SK-N-SH treated with all-trans-retinoic acid at 6 μM for 48 hours (cell line): ENCODE results near the gene UVSSA.

Experiments
- ATAC-seq: fragments of 200-7000 bp; cut with Tn5 transposase; 3 replicates; pipeline ENCODE4 v1.9.1; 2020; ENCODE audit warnings: mild to moderate bottlenecking, moderate library complexity
- ARNTL ChIP-seq: fragments of 450-650 bp; formaldehyde crosslinking; IDR thresholded peaks from 2 replicates; pipeline ENCODE4 v1.5.0; 2020; ENCODE audit warnings: low read depth, mild to moderate bottlenecking, moderate library complexity, borderline replicate concordance
- CSDC2 ChIP-seq: fragments of 250-450 bp; sonication (Bioruptor Pico); IDR thresholded peaks from 2 replicates; pipeline ENCODE4 v1.5.0; 2020; ENCODE audit warnings: mild to moderate bottlenecking, moderate library complexity
- ESRRG ChIP-seq: fragments of 250-450 bp; sonication (Bioruptor Pico); IDR thresholded peaks from 2 replicates; pipeline ENCODE4 v1.6.1; 2021; ENCODE audit warnings: mild to moderate bottlenecking
- GLIS3 ChIP-seq: fragments of 250-450 bp; sonication (Bioruptor Pico); IDR thresholded peaks from 2 replicates; pipeline ENCODE4 v1.5.0; 2020; ENCODE audit warnings: mild to moderate bottlenecking, moderate library complexity
- ISL1 ChIP-seq: fragments of 250-450 bp; sonication (Bioruptor Pico); IDR thresholded peaks from 2 replicates; pipeline ENCODE4 v2.1.2; 2022; ENCODE audit warnings: mild to moderate bottlenecking, moderate library complexity
- OSR1 ChIP-seq: fragments of 250-450 bp; sonication (Bioruptor Pico); IDR thresholded peaks from 2 replicates; pipeline ENCODE4 v1.8.0; 2022; ENCODE audit warnings: moderate library complexity, mild to moderate bottlenecking, inconsistent platforms
- PPARA ChIP-seq: fragments of 250-450 bp; sonication (Bioruptor Pico); IDR thresholded peaks from 2 replicates; pipeline ENCODE4 v1.5.0; 2020; ENCODE audit warnings: mild to moderate bottlenecking, borderline replicate concordance
- RARB ChIP-seq: fragments of 250-450 bp; sonication (Bioruptor Pico); IDR thresholded peaks from 2 replicates; pipeline ENCODE4 v1.8.0; 2021; ENCODE audit warnings: mild to moderate bottlenecking, moderate library complexity
- SNAI2 ChIP-seq: fragments of 250-450 bp; sonication (Bioruptor Pico); IDR thresholded peaks from 2 replicates; pipeline ENCODE4 v1.5.0; 2020; ENCODE audit warnings: mild to moderate bottlenecking, moderate library complexity
- TOX ChIP-seq: fragments of 250-450 bp; sonication (Bioruptor Pico); IDR thresholded peaks from 2 replicates; pipeline ENCODE4 v1.8.0; 2021; ENCODE audit warnings: mild to moderate bottlenecking, moderate library complexity, borderline replicate concordance
- ZC3H10 ChIP-seq: fragments of 250-450 bp; sonication (Bioruptor Pico); IDR thresholded peaks from 2 replicates; pipeline ENCODE4 v1.5.1; 2021; ENCODE audit warnings: mild to moderate bottlenecking, moderate library complexity
- ZFP3 ChIP-seq: fragments of 250-450 bp; sonication (Bioruptor Pico); IDR thresholded peaks from 2 replicates; pipeline ENCODE4 v1.5.0; 2020; ENCODE audit warnings: mild to moderate bottlenecking, moderate library complexity
- ZFP30 ChIP-seq: fragments of 450-650 bp; formaldehyde crosslinking; IDR thresholded peaks from 2 replicates; pipeline ENCODE4 v1.5.0; 2022; ENCODE audit warnings: mild to moderate bottlenecking, moderate library complexity
- ZNF565 ChIP-seq: fragments of 450-650 bp; formaldehyde crosslinking; conservative IDR thresholded peaks from 2 replicates; pipeline ENCODE4 v1.5.0; 2020; ENCODE audit warnings: low read depth, mild to moderate bottlenecking, moderate library complexity
- ZNF8 ChIP-seq: fragments of 450-650 bp; formaldehyde crosslinking; IDR thresholded peaks from 2 replicates; pipeline ENCODE4 v1.5.0; 2020; ENCODE audit warnings: mild to moderate bottlenecking, moderate library complexity
- TF ChIP-seq, protein P1 (sequence below): fragments of 250-450 bp; sonication (Bioruptor Pico); IDR thresholded peaks from 2 replicates; pipeline ENCODE4 v1.5.1; 2020; ENCODE audit warnings: low read depth, mild to moderate bottlenecking, moderate library complexity
- TF ChIP-seq, protein P2 (sequence below): fragments of 250-450 bp; sonication (Bioruptor Pico); IDR thresholded peaks from 2 replicates; pipeline ENCODE4 v1.8.0; 2021; ENCODE audit warnings: low read depth, mild to moderate bottlenecking, moderate library complexity, borderline replicate concordance
- TF ChIP-seq, protein P3 (sequence below): fragments of 250-450 bp; sonication (Bioruptor Pico); IDR thresholded peaks from 2 replicates; pipeline ENCODE4 v1.5.1; 2021; ENCODE audit warnings: mild to moderate bottlenecking, moderate library complexity
- TF ChIP-seq, protein P4 (sequence below): fragments of 250-450 bp; sonication (Bioruptor Pico); IDR thresholded peaks from 2 replicates; pipeline ENCODE4 v1.8.0; 2020; ENCODE audit warnings: mild to moderate bottlenecking, moderate library complexity, borderline replicate concordance

The UVSSA gene

DNA sequence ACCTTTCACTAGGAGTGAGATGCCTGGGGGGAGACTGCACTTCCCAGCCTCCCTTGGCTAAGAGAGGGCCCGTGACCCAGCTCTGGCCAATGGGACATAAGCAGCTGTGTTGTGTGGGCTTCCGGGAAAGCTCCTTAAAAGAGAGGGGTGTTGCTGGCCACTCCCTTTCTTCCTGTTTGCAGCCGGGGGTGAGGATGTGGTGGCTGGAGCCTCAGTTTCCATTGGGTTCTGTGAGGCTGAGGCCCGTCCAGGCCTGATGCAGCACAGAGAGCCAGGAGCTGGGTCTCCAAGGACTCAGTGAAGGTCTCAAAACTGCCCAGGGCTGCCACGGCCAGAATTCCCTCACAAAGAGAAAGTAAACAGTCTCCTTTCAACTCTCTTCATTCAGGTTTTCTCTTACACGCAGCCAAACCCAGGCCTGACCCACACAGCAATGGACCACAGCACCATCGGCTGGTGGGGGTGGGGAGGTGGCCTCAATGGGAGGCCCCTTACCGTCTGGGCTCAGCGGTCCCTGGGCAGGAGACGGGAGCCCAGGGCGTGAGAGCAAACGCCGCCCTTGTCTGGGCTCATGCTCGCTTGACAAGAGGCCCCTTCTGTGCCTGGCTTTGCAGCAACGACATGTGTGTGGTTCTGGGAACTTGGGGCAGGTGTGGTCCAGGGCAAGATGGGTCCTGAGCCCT is 52.6 kb downstream of the UVSSA start:
- no peak for ATAC-seq
- TF ChIP-seq ZC3H10 (CRISPR knock-in tag): no peak
- TF ChIP-seq GLIS3 (CRISPR knock-in tag): no peak
- TF ChIP-seq, protein P1, sequence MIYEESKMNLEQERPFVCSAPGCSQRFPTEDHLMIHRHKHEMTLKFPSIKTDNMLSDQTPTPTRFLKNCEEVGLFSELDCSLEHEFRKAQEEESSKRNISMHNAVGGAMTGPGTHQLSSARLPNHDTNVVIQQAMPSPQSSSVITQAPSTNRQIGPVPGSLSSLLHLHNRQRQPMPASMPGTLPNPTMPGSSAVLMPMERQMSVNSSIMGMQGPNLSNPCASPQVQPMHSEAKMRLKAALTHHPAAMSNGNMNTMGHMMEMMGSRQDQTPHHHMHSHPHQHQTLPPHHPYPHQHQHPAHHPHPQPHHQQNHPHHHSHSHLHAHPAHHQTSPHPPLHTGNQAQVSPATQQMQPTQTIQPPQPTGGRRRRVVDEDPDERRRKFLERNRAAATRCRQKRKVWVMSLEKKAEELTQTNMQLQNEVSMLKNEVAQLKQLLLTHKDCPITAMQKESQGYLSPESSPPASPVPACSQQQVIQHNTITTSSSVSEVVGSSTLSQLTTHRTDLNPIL (CRISPR knock-in tag): no peak
- TF ChIP-seq ZFP3 (CRISPR knock-in tag): no peak
- TF ChIP-seq OSR1: no peak
- TF ChIP-seq, protein P2, sequence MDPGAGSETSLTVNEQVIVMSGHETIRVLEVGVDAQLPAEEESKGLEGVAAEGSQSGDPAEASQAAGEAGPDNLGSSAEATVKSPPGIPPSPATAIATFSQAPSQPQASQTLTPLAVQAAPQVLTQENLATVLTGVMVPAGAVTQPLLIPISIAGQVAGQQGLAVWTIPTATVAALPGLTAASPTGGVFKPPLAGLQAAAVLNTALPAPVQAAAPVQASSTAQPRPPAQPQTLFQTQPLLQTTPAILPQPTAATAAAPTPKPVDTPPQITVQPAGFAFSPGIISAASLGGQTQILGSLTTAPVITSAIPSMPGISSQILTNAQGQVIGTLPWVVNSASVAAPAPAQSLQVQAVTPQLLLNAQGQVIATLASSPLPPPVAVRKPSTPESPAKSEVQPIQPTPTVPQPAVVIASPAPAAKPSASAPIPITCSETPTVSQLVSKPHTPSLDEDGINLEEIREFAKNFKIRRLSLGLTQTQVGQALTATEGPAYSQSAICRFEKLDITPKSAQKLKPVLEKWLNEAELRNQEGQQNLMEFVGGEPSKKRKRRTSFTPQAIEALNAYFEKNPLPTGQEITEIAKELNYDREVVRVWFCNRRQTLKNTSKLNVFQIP (CRISPR knock-in tag): no peak
- TF ChIP-seq ZNF8 (CRISPR knock-in tag): no peak

DNA sequence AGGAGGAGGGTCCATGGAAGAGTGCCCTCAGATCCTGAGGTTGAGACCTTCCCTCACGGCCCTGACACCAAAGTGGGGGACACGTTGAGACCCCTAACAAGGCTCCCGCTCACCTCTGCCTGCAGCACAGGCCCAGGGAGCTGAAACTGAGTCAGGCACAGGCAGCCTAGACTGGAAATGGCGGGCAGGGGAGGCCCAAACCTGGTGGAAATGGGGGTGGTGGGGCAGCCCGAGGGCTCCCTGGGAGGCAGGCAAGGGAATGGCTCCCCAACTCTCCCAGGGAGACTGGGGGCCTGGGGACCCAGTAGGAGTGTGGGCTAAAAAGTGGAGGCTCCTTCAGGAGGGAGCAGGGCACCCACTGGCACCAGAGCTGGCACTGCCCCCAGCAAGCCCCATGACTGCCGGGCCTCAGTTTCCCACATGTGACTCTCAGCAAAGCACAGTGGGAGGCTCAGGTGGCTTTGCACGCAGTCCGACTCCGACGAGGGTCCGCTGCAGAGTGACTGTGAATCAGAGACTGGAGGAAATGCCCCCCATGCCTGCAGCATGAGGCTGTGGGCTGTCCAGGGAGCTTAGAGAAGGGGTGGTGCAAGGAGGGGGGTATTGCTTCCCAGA is 53.3 kb downstream of the UVSSA start:
- ATAC-seq: no peak
- TF ChIP-seq, protein P1 (CRISPR knock-in tag): no peak
- TF ChIP-seq TOX (CRISPR knock-in tag): no peak
- TF ChIP-seq CSDC2 (CRISPR knock-in tag): no peak
- no peak for TF ChIP-seq ISL1 (CRISPR knock-in tag)
- TF ChIP-seq ZNF565 (CRISPR knock-in tag): no peak
- no peak for TF ChIP-seq ESRRG (CRISPR knock-in tag)
- no peak for TF ChIP-seq ZNF8 (CRISPR knock-in tag)
- TF ChIP-seq PPARA (CRISPR knock-in tag): no peak
- TF ChIP-seq, protein P3, sequence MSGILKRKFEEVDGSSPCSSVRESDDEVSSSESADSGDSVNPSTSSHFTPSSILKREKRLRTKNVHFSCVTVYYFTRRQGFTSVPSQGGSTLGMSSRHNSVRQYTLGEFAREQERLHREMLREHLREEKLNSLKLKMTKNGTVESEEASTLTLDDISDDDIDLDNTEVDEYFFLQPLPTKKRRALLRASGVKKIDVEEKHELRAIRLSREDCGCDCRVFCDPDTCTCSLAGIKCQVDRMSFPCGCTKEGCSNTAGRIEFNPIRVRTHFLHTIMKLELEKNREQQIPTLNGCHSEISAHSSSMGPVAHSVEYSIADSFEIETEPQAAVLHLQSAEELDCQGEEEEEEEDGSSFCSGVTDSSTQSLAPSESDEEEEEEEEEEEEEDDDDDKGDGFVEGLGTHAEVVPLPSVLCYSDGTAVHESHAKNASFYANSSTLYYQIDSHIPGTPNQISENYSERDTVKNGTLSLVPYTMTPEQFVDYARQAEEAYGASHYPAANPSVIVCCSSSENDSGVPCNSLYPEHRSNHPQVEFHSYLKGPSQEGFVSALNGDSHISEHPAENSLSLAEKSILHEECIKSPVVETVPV: no peak

DNA sequence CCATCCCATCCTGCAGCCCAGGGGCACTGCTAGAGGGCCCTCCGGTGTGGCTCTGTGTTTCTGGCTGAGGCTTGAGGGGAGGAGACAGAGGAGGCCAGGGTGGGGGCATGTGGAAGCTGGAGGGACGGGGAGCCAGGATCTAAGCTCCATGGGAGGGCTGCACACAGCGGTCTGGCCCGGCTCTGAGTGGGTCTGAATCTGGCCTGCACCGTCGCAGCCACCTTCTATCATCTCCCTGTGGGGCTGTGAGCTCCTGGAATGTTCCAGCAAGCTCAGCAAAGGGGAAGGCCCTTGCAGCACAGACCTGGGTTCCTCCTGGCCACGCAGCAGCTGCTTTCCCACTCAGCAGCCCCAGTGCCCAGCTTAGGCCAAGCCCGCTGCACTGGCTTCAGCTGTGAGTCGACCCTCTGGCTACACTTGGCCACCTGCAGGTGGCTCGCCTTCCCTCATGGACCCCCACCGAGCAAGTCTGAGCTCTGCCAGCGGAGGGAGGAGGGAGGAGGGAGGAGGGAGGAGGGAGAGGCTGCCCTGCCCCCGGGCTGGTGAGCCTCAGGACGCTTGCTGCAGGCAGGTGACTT is 53.9 kb downstream of the UVSSA start:
- peak; percentile 13 for ATAC-seq
- TF ChIP-seq CSDC2 (CRISPR knock-in tag) (no peak), OSR1 (no peak), ZC3H10 (CRISPR knock-in tag) (no peak), ESRRG (CRISPR knock-in tag) (no peak), SNAI2 (CRISPR knock-in tag) (no peak), ZFP3 (CRISPR knock-in tag) (no peak), ZFP30 (CRISPR knock-in tag) (no peak), ZNF565 (CRISPR knock-in tag) (no peak), RARB (CRISPR knock-in tag) (no peak)
- TF ChIP-seq, protein P4, sequence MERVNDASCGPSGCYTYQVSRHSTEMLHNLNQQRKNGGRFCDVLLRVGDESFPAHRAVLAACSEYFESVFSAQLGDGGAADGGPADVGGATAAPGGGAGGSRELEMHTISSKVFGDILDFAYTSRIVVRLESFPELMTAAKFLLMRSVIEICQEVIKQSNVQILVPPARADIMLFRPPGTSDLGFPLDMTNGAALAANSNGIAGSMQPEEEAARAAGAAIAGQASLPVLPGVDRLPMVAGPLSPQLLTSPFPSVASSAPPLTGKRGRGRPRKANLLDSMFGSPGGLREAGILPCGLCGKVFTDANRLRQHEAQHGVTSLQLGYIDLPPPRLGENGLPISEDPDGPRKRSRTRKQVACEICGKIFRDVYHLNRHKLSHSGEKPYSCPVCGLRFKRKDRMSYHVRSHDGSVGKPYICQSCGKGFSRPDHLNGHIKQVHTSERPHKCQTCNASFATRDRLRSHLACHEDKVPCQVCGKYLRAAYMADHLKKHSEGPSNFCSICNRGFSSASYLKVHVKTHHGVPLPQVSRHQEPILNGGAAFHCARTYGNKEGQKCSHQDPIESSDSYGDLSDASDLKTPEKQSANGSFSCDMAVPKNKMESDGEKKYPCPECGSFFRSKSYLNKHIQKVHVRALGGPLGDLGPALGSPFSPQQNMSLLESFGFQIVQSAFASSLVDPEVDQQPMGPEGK (CRISPR knock-in tag): no peak

DNA sequence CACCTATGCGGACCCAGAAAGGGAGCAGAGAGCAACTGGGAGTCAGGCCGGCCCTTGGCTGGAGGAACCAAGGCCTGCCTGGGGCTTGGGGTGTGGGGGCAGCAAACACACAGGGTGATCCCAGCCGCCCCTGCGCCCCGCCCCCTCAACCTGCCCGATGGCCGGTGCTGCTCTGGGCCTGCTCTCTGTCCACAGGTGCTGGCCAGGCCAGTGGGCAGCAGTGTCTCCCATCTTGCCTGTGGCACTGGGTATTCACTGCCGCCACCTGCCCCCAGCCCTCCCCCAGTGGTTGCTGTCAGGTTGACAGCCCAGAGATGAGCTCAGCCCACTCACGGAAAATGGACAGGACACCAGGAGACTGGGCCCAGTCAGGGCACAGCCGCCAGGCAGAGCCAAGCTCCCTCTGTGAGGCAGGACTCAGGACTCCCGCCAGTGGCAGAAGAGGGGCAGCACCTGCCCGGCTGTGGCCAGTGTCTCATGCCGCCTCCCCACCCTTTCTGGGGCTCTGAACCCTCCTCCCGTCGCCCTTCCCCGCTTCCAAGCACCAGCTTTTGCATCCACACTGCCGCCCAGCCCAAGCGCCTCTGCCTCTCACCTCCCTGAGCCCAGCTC is 54.5 kb downstream of the UVSSA start:
- peak; percentile 14 for ATAC-seq
- TF ChIP-seq ZFP3 (CRISPR knock-in tag) (no peak), SNAI2 (CRISPR knock-in tag) (no peak), CSDC2 (CRISPR knock-in tag) (no peak), GLIS3 (CRISPR knock-in tag) (no peak), ARNTL (no peak)
- TF ChIP-seq, protein P3: no peak
- TF ChIP-seq, protein P2 (CRISPR knock-in tag): no peak
